Astrocyte of the spinal cord (primary cell): ENCODE measurements around the gene IRF1.

Source experiments
- DNase-seq: peaks from one replicate; pipeline ENCODE4 v3.0.0; 2011; ENCODE audit warnings: low read depth, low spot score
- H3K4me3 ChIP-seq: 2 replicates; pipeline ENCODE4 v1.5.1; 2011; ENCODE audit warnings: low read depth, mild to moderate bottlenecking, low read length, moderate library complexity
- in situ Hi-C: cut with HindIII; loops from 2 replicates; pipeline ENCODE4 v1.10.0; 2017; ENCODE audit warnings: low sequenced_read_pairs
- TF ChIP-seq, protein P1 (sequence below): IDR thresholded peaks from 2 replicates; pipeline ENCODE4 v1.5.1; 2012; ENCODE audit warnings: low read depth, mild to moderate bottlenecking, low read length, inconsistent platforms

IRF1 gene

DNA sequence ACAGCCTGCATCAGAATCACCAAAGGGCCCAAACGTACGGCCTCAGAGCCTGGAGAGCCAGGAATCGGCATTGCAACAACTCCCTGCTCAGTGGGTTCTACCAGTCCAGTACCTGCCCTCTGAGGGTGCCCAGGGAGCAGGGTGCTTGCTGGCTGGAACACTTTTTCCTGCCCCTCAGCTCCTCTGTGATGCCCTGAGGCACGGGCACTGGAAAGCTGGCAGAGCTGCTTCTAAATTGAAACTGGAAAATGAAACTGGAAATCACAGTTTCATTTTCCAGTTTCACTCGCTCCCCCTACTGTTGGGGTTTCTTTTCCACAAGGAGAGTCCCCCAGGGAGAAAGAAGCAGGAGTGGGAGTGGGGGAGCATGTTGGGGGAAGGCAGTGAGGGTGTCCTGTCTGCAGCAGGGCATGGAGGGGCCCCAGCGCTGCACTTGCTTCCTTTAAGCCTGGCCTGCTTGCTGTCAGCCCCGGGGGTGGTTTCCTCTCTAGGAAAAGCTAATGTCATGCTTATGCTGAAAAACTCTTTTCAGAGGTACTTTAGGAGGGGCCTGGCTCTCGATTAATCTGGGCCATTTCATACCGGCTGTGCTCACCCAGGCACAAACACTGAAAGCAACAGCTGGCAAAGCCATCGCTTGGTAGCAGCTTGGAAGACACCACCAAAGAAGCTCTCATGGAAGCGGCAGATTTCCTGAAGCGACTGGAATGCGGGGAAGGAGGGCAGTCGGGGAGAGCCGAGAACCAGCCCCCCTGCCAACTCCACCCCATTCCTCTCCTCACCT, 26.2 kb downstream of the IRF1 start:
- TF ChIP-seq, protein P1, sequence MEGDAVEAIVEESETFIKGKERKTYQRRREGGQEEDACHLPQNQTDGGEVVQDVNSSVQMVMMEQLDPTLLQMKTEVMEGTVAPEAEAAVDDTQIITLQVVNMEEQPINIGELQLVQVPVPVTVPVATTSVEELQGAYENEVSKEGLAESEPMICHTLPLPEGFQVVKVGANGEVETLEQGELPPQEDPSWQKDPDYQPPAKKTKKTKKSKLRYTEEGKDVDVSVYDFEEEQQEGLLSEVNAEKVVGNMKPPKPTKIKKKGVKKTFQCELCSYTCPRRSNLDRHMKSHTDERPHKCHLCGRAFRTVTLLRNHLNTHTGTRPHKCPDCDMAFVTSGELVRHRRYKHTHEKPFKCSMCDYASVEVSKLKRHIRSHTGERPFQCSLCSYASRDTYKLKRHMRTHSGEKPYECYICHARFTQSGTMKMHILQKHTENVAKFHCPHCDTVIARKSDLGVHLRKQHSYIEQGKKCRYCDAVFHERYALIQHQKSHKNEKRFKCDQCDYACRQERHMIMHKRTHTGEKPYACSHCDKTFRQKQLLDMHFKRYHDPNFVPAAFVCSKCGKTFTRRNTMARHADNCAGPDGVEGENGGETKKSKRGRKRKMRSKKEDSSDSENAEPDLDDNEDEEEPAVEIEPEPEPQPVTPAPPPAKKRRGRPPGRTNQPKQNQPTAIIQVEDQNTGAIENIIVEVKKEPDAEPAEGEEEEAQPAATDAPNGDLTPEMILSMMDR: peak; percentile 25
- H3K4me3 ChIP-seq: no peak overlapping the region
- no peak for DNase-seq
- in situ Hi-C loops: no loop called here

DNA sequence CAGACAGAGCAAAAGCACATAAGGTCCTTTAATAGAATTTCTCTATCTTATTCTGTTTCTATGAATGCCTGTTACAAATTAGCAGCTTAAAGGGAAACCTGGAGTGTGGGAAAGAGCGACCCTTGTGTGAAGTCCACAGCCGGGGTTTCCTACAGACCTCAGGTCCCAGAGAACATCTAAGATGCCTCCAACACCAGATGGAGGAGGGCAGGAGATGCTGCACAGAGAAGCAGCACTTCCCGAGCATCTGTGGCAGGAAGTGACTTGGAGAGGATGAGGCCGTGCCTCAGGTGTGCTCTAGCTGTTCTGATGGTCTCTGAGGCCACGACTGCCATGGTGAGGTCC, 26.8 kb downstream of the IRF1 start:
- H3K4me3 ChIP-seq: no peak overlapping the region
- in situ Hi-C loops: no loop called here
- TF ChIP-seq, protein P1: no peak
- DNase-seq: no peak

DNA sequence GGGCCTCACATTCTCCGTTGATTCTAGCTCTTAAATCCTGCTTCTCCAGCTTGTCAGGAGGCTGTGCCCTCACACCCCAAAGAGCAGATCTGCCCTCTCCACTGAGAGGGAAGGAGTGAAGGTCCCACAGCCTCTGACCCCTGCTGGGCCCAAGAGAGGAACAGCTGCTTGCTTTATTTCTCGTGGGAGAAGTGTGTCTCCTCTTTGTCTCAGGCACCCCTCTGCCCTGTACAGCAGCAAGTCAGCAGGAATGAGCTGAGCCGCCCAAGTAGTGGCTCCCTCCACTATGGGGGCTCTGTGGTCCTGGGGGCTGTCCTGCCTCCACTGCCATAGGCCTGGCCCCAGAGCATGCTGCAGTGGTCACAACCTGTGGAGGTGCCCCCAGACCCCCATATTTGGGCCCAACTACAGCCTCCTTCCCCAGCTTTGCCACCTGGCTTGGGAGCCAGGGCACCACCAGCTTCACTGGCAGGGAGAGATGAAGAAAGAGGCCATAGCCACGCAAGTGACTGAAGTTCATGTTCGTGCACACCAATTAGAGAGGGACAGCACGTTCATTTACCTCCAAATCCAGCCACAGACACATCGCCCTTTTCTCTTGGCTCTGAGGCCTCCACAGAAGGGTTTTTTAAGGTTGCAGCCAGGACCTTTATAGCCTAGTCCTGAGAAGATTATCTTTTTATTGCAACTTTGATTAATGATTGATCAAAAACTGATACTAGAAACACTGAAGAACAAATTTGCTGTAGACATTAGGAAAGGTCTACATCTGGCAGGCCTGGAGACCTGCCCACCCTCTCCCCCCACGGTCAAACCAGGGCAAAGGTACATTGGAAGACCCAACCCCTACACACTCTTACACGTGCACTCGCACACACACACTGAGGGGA, 27.5 kb downstream of the IRF1 start:
- DNase-seq: no peak
- H3K4me3 ChIP-seq: no peak overlapping the region
- TF ChIP-seq, protein P1: no peak
- in situ Hi-C loops: no loop called here

DNA sequence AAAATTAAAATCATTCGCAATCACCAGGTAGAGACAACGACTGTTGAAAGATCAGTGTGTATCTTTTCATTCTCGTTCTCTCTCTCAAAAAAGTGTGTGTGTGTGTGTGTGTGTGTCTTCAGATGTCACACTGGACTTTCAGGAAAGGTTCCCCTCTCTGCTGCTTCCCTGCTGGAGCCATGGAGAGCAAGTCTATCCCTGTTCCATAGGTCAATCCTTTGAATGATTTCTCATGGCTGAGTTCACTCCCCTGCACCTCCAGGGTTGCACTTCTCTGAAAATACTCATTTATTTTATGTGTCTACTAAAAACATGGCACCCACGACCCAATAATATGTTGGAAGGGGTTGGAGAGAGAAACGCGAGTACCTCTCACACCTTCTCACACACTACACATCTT, 28.2 kb downstream of the IRF1 start:
- in situ Hi-C loops: no loop called here
- TF ChIP-seq, protein P1: no peak
- H3K4me3 ChIP-seq: no peak overlapping the region
- DNase-seq: no peak

DNA sequence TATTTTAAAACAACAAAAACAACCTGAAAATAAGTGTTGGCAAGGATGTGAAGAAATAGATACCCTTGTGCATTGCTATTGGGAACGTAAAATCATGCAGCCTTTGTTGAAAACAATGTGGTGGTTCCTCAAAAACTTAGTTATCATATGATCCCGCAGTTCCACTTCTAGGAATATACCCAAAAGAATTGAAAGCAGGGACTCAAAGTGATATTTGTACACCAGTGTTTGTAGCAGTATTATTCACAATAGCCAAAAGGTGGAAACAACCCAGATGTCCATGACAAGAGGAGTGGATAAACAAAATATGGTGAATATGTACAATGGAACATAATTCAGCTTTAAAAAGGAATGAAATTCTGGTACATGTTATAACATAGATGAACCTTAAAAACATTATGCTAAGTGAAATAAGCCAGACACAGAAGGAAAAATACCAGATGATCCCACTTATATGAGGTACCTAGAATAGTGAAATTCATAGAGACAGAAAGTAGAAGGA, 29.0 kb downstream of the IRF1 start:
- TF ChIP-seq, protein P1: no peak
- in situ Hi-C loops: no loop called here

DNA sequence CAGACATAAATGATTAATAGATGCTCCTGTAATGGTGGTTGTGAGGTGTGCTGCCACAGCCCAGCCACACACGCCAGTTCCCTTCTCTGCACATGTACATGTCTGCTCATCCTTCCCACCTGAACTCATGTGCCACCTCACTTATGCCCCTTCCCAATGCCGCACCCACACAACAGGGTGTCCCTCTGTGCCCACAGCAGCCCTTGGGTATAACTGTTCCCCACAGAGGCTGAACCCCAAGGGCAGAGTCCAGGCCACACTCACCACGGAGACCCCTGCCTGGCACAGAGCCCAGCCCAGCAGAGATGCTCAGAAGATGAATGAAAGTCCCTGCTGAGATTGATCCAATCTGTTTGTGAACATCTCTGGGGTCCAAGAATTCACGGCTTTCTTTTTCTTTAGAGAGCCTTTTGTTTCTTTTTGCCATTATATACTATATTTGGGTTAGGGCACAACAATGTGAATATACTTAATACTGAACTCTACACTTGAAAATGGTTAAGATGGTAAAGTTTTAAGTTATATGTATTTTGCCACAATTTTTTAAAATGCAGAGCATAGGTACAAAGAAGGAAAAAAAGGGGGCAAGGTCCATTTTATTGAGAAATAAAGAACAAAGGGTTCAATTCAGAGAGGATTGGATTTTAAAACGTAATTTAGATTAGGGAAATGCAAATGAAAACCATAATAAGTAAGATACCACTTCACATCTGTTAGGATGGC, 29.6 kb downstream of the IRF1 start:
- DNase-seq: no peak
- H3K4me3 ChIP-seq: no peak overlapping the region
- TF ChIP-seq, protein P1: no peak
- in situ Hi-C loops: no loop called here

More for the DNA sequence above, 29.0 kb downstream of the IRF1 start:
- no peak overlapping the region for H3K4me3 ChIP-seq
- no peak for DNase-seq
